SK-N-SH (cell line): Measurements from ENCODE around the gene MAGEB16.

Source experiments
- CHD2 ChIP-seq: fragments of 150-350 bp; IDR thresholded peaks from 2 replicates; pipeline ENCODE4 v1.6.1; 2018; ENCODE audit warnings: low read length; ENCODE audit not compliant: partially characterized antibody
- CTCF ChIP-seq: fragments of 200-600 bp; sonication (generic); IDR thresholded peaks from 2 replicates; pipeline ENCODE4 v1.6.1; 2017; ENCODE audit warnings: antibody characterized with exemption, mild to moderate bottlenecking, moderate library complexity
- FOXM1 ChIP-seq: IDR thresholded peaks from 2 replicates; pipeline ENCODE4 v1.4.0; 2012; ENCODE audit warnings: low read depth, mild to moderate bottlenecking
- MXI1 ChIP-seq: IDR thresholded peaks from 2 replicates; pipeline ENCODE4 v1.6.1; 2012; ENCODE audit warnings: mild to moderate bottlenecking, low read depth, low read length, improper control_type of control experiment
- RXRA ChIP-seq: IDR thresholded peaks from 2 replicates; pipeline ENCODE4 v1.4.0; 2012; ENCODE audit warnings: low read depth, mild to moderate bottlenecking, borderline replicate concordance
- SIN3A ChIP-seq: IDR thresholded peaks from 2 replicates; pipeline ENCODE4 v1.6.1; 2012; ENCODE audit warnings: low read depth, mild to moderate bottlenecking, low read length, moderate library complexity, borderline replicate concordance
- TAF1 ChIP-seq: IDR thresholded peaks from 2 replicates; pipeline ENCODE4 v1.6.1; 2012; ENCODE audit warnings: low read depth, mild to moderate bottlenecking, low read length, moderate library complexity, borderline replicate concordance
- USF2 ChIP-seq: fragments of 150-350 bp; IDR thresholded peaks from 2 replicates; pipeline ENCODE4 v1.6.1; 2017; ENCODE audit warnings: antibody characterized with exemption, low read length, low read depth, borderline replicate concordance
- YY1 ChIP-seq: IDR thresholded peaks from 2 replicates; pipeline ENCODE4 v1.4.0; 2012; ENCODE audit warnings: low read depth, mild to moderate bottlenecking

- TF ChIP-seq FOXM1 (no peak), CTCF (no peak), USF2 (no peak), CHD2 (no peak), YY1 (no peak), TAF1 (no peak), RXRA (no peak), SIN3A (no peak), MXI1 (no peak)
Observed at GRCh38 chrX:35841872-35842271, 43.7 kb downstream of the MAGEB16 start.
